ENCODE results near the gene PPP1R27.

GRCh38 chr17:81829858-81830257 lies 5.0 kb downstream of the PPP1R27 start:
- TF ChIP-seq CTCF (IDR thresholded peaks at IDR 0.05) = no peak
- TF ChIP-seq POLR2A (IDR thresholded peaks at IDR 0.05) = no peak
